K562 (cell line): ENCODE data around the gene AARS1. TPM values are rescaled to one million over a fixed set of nuclear protein-coding genes. Genes with fewer than 3 reads are reported as not detected.

Source experiments
- ATAC-seq: fragments of 200-7000 bp; cut with Tn5 transposase; 3 replicates; pipeline ENCODE4 v1.9.1; 2020; ENCODE audit warnings: moderate library complexity
- BruUV-seq: library from RNA; stranded (reverse); fragments of 400-500 nt; replicated peaks from 2 replicates; lab custom pipeline; 2021; lab: Mats Ljungman, UMichigan
- CTCF ChIA-PET: fragments of 300-600 bp; formaldehyde crosslinking; extraction: SDS; loops from one replicate; lab custom pipeline; 2021; ENCODE audit warnings: low intra/inter-chr PET ratio; lab: Yijun Ruan, JAX
- POLR2A ChIA-PET: fragments of 300-600, 350-650 bp; sonication (Branson Sonifier 250); formaldehyde crosslinking; extraction: SDS; loops from one replicate; lab custom pipeline; 2021; ENCODE audit warnings: antibody characterized with exemption, inconsistent platforms; lab: Yijun Ruan, JAX
- DNase-seq, 4 experiments: peaks; one replicate each; pipeline versions ENCODE4 v3.0.0 to v3.0.0-alpha.2; 2011 to 2018; ENCODE audit warnings: low spot score in 3 of 4, mixed read lengths in 3 of 4; ENCODE audit errors: extremely low read depth in 1 of 4
- FAIRE-seq: peaks from 2 replicates; lab custom pipeline; 2011; peaks lifted over from hg19 to GRCh38; lab: Jason Lieb, UNC
- H2AFZ ChIP-seq: 2 replicates; pipeline ENCODE4 v1.6.0; 2011; ENCODE audit warnings: low read depth, low read length, control low read depth, inconsistent platforms
- H3K27ac ChIP-seq: fragments of 200-600 bp; 3 replicates; pipeline ENCODE4 v1.8.0; 2011; ENCODE audit warnings: low read depth, mild to moderate bottlenecking, control low read depth, inconsistent platforms, low read length, moderate library complexity, mixed read lengths; ENCODE audit errors: extremely low read depth
- H3K27me3 ChIP-seq, 2 experiments: fragments of 300-600 bp in 1 of 2; 2 replicates in 1 of 2; 3 replicates in 1 of 2; pipeline versions ENCODE4 v1.6.0 to v1.8.0; 2011; ENCODE audit warnings: inconsistent platforms in 2 of 2, low read length in 2 of 2, mild to moderate bottlenecking in 1 of 2, mixed read lengths in 1 of 2, moderate library complexity in 1 of 2; ENCODE audit not compliant: control insufficient read depth in 2 of 2, insufficient read depth in 2 of 2
- H3K36me3 ChIP-seq: fragments of 300-600 bp; 3 replicates; pipeline ENCODE4 v1.8.0; 2011; ENCODE audit warnings: mild to moderate bottlenecking, low read length, inconsistent platforms; ENCODE audit not compliant: control insufficient read depth, insufficient read depth
- H3K4me1 ChIP-seq, 2 experiments: fragments of 200-600 bp in 1 of 2; replicated peaks in 1 of 2; 2 replicates in 1 of 2; 3 replicates in 1 of 2; pipeline versions ENCODE4 v1.5.1 to v1.8.0; 2011; ENCODE audit warnings: inconsistent platforms in 2 of 2, low read length in 2 of 2, mild to moderate bottlenecking in 1 of 2, mixed read lengths in 1 of 2, moderate library complexity in 1 of 2; ENCODE audit not compliant: control insufficient read depth in 2 of 2, insufficient read depth in 2 of 2
- H3K4me2 ChIP-seq: 2 replicates; pipeline ENCODE4 v1.6.1; 2011; ENCODE audit warnings: low read length, control low read depth, inconsistent platforms, mixed read lengths; ENCODE audit not compliant: insufficient read depth
- H3K4me3 ChIP-seq: fragments of 200-600 bp; sonication (generic), shearing (Covaris generic); 2 replicates; pipeline ENCODE4 v1.5.1; 2016; ENCODE audit warnings: control low read depth, inconsistent platforms
- H3K79me2 ChIP-seq: fragments of 200-600 bp; 3 replicates; pipeline ENCODE4 v1.8.0; 2011; ENCODE audit warnings: low read length, inconsistent platforms; ENCODE audit not compliant: control insufficient read depth, insufficient read depth
- H3K9ac ChIP-seq, 2 experiments: 2 replicates each; pipeline versions ENCODE4 v1.6.0 to v1.6.1; 2011; ENCODE audit warnings: low read depth in 2 of 2, low read length in 2 of 2, control low read depth in 1 of 2, inconsistent platforms in 1 of 2, mild to moderate bottlenecking in 1 of 2, mixed read lengths in 1 of 2; ENCODE audit not compliant: insufficient read depth in 1 of 2
- H3K9me1 ChIP-seq: one replicate; pipeline ENCODE4 v1.6.0; 2011; ENCODE audit warnings: inconsistent platforms, mild to moderate bottlenecking, low read length, moderate library complexity; ENCODE audit not compliant: control insufficient read depth, insufficient read depth
- H3K9me3 ChIP-seq: replicated peaks from 2 replicates; pipeline ENCODE4 v1.5.1; 2011; ENCODE audit warnings: low read depth, low read length, inconsistent platforms; ENCODE audit not compliant: control insufficient read depth, insufficient read depth
- H4K20me1 ChIP-seq: replicated peaks from 2 replicates; pipeline ENCODE4 v1.6.1; 2011; ENCODE audit warnings: low read length, inconsistent platforms, mixed read lengths; ENCODE audit not compliant: control insufficient read depth, insufficient read depth
- ATF1 ChIP-seq, 2 experiments: fragments of 450-650 bp in 1 of 2; IDR thresholded peaks; 2 replicates each; pipeline ENCODE4 v1.6.1; 2016; ENCODE audit warnings: missing compliant biosample characterization in 1 of 2, missing genetic modification characterization in 1 of 2
- BRCA1 ChIP-seq, 2 experiments: fragments of 450-650 bp in 1 of 2; sonication (generic) in 1 of 2; formaldehyde crosslinking in 1 of 2; IDR thresholded peaks; 2 replicates each; pipeline versions ENCODE4 v1.5.0 to v1.6.1; 2017 to 2020; ENCODE audit warnings: mild to moderate bottlenecking in 1 of 2, missing genetic modification reagents in 1 of 2
- GATA2 ChIP-seq: sonication (generic); formaldehyde crosslinking; IDR thresholded peaks from 2 replicates; pipeline ENCODE4 v1.4.0; 2020; ENCODE audit warnings: mild to moderate bottlenecking, missing genetic modification reagents
- MAZ ChIP-seq, 2 experiments: fragments of 450-650 bp in 1 of 2; sonication (generic) in 1 of 2; formaldehyde crosslinking; IDR thresholded peaks in 1 of 2; conservative IDR thresholded peaks in 1 of 2; 2 replicates each; pipeline versions ENCODE4 v1.4.0 to v1.5.0; 2020; ENCODE audit warnings: mild to moderate bottlenecking in 1 of 2, missing genetic modification reagents in 1 of 2
- PPARD ChIP-seq: fragments of 250-450 bp; sonication (Bioruptor Pico); IDR thresholded peaks from 2 replicates; pipeline ENCODE4 v1.8.0; 2022; ENCODE audit warnings: inconsistent platforms, mild to moderate bottlenecking, moderate library complexity
- RBFOX2 ChIP-seq: fragments of 200-400 bp; formaldehyde crosslinking; IDR thresholded peaks from 2 replicates; pipeline ENCODE4 v1.6.1; 2017; ENCODE audit warnings: low read depth, mild to moderate bottlenecking, low read length, moderate library complexity
- TGIF2 ChIP-seq: sonication (generic); formaldehyde crosslinking; IDR thresholded peaks from 2 replicates; pipeline ENCODE4 v1.8.1; 2022; ENCODE audit warnings: mild to moderate bottlenecking, missing genetic modification reagents, moderate library complexity
- ZNF23 ChIP-seq: fragments of 250-450 bp; sonication (Bioruptor Pico); IDR thresholded peaks from 2 replicates; pipeline ENCODE4 v1.4.0; 2020; ENCODE audit warnings: mild to moderate bottlenecking
- WGBS: fragments of 100-300 bp; shearing (Covaris generic); methylation state at CpG from one replicate; pipeline ENCODE4 v1.1.6; 2016; ENCODE audit warnings: low coverage, mixed read lengths; ENCODE audit not compliant: insufficient coverage; ENCODE audit errors: missing lambda C conversion rate; 5-methylcytosine and 5-hydroxymethylcytosine counted together
- in situ Hi-C: fragments of 300-500 bp; cut with MboI; formaldehyde crosslinking; loops from 4 replicates; pipeline ENCODE4 v1.15.0; 2018; ENCODE audit warnings: inconsistent platforms, mixed read lengths
- intact Hi-C: fragments of 100-400 bp; cut with micrococcal nuclease; formaldehyde crosslinking; loops from 2 replicates; pipeline ENCODE4 v1.14.2; 2022
- polyA plus RNA-seq, 8 experiments: library from polyadenylated mRNA; depleted of rRNA in 4 of 8; stranded (reverse) in 5 of 8; unstranded in 3 of 8; fragments of >200 nt; fragmentation: Nextera tagmentation in 2 of 8; fragmentation: Illumina TruSeq in 1 of 8; extraction: Ambion mirVana in 2 of 8; extraction: Trizol in 1 of 8; gene quantifications; 2 replicates each; pipeline versions ENCODE4 v1.2.1 to v1.2.3, GENCODE V29; 2011 to 2014; ENCODE audit warnings: inconsistent platforms in 1 of 8, missing spikeins in 1 of 8
- total RNA-seq, 7 experiments: library from RNA; depleted of rRNA in 6 of 7; stranded (reverse); fragments of >200 nt in 6 of 7; fragmentation: Illumina TruSeq in 2 of 7; extraction: Trizol in 2 of 7; gene quantifications; 2 replicates each; pipeline versions ENCODE4 v1.2.1 to v1.2.3, GENCODE V29; 2011 to 2021; ENCODE audit warnings: low replicate concordance in 1 of 7

Gene AARS1
- total and polyA plus RNA-seq, 9 of the 15 experiments (the other 6 are each of a cell fraction or from before 2014, with no cell fraction given), result 50.1 to 235 (median 174) TPM

- no peak for ATAC-seq
These were observed 17.6 kb downstream of the AARS1 start for GRCh38 chr16:70271696-70272095.

GRCh38 chr16:70270176-70270575 is 19.1 kb downstream of the AARS1 start:
- peaks cover 15% of the 10 kb centered on the region; the same call in 2 of the 3 replicates for H3K79me2 ChIP-seq
- in situ Hi-C loops (no loop called here), intact Hi-C loops (no loop called here)
- H3K9me1 ChIP-seq, result no peaks in the 10 kb centered on the region
- FAIRE-seq (no peak), DNase-seq (no peak), ATAC-seq (no peak)
- peaks cover 6% of the 10 kb centered on the region for H4K20me1 ChIP-seq
- no peak for TF ChIP-seq MAZ (CRISPR knock-in tag; conservative IDR thresholded peaks at IDR 0.05 in 1 of 2, IDR thresholded peaks at IDR 0.05 in 1 of 2)
- no peak for TF ChIP-seq BRCA1 (IDR thresholded peaks at IDR 0.05)
- no peak for TF ChIP-seq BRCA1 (CRISPR knock-in tag; IDR thresholded peaks at IDR 0.05)
- TF ChIP-seq PPARD, result no peak
- TF ChIP-seq TGIF2 (CRISPR knock-in tag), result no peak
- no peak for TF ChIP-seq ATF1 (CRISPR knock-in tag; IDR thresholded peaks at IDR 0.05)
- no peak for TF ChIP-seq ATF1 (tag; IDR thresholded peaks at IDR 0.05)
- TF ChIP-seq GATA2 (CRISPR knock-in tag), result no peak
- no peaks in the 10 kb centered on the region for H3K4me1 ChIP-seq
- no peak overlapping the region for H3K4me2 ChIP-seq
- no TSS peak for BruUV-seq
- CTCF ChIA-PET, result no interaction called here
- H2AFZ ChIP-seq, result no peak overlapping the region
- peaks cover 91% of the 10 kb centered on the region for H3K36me3 ChIP-seq
- no peaks in the 10 kb centered on the region for H3K9me3 ChIP-seq
- no peak overlapping the region for H3K9ac ChIP-seq
- H3K4me3 ChIP-seq, result no peak overlapping the region
- no peaks in the 10 kb centered on the region for H3K27me3 ChIP-seq
- POLR2A ChIA-PET, result interaction anchor here (0.8 to 4.9 kb wide), 2 partner anchors 10 to 15 kb away, joined by 4 to 48 read pairs; no protein-coding TSS in a partner anchor
- H3K27ac ChIP-seq, result no peak overlapping the region
- WGBS, result 81% methylated on average over 3 of the region's 3 CpGs

More at GRCh38 chr16:70271696-70272095, 17.6 kb downstream of the AARS1 start:
- no peak overlapping the region for H2AFZ ChIP-seq
- H3K9me3 ChIP-seq, result no peaks in the 10 kb centered on the region
- no peak overlapping the region for H3K9ac ChIP-seq
- H3K27me3 ChIP-seq, result no peaks in the 10 kb centered on the region
- intact Hi-C loops (no loop called here), in situ Hi-C loops (no loop called here)
- DNase-seq (peak in 2 of 4 experiments; percentile 5 to 11), FAIRE-seq (no peak)
- peaks cover 6% of the 10 kb centered on the region; the same call in 1 of the 2 replicates for H4K20me1 ChIP-seq
- H3K4me3 ChIP-seq, result no peak overlapping the region
- peaks cover 91% of the 10 kb centered on the region for H3K36me3 ChIP-seq
- H3K27ac ChIP-seq, result no peak overlapping the region
- CTCF ChIA-PET, result no interaction called here
- H3K9me1 ChIP-seq, result no peaks in the 10 kb centered on the region
- peaks cover 16% of the 10 kb centered on the region for H3K79me2 ChIP-seq
- WGBS, result 94% methylated on average over 10 of the region's 10 CpGs
- no peak overlapping the region for H3K4me2 ChIP-seq
- POLR2A ChIA-PET, result interaction anchor here (0.6 to 4.9 kb wide), 5 partner anchors 9 to 18 kb away, joined by 3 to 48 read pairs (median 13); partner anchors contain the start of gene AARS1
- no peaks in the 10 kb centered on the region; a peak in 1 of 5 replicates for H3K4me1 ChIP-seq
- BruUV-seq, result no TSS peak
- 0 out of 2 replicates have a peak, but pooled peaks have one; percentile 20 for TF ChIP-seq RBFOX2
- no peak for TF ChIP-seq ZNF23 (CRISPR knock-in tag)
- TF ChIP-seq, all 486 proteins: peak for 1
